Measurements from ENCODE around the gene HOXA3. TPM values are rescaled to one million over a fixed set of nuclear protein-coding genes. Genes with fewer than 3 reads are reported as not detected.

HOXA3 gene
- polyA plus RNA-seq, 2 of the 4 experiments (the other 2 are of a cell fraction), result 3.3 to 8.7 TPM

GRCh38 chr7:27093184-27093895 lies 59.0 kb downstream of the HOXA3 start:
- ATAC-seq, result no peak
- WGBS (ENCODE audit: missing lambda C conversion rate), result 79% methylated on average over 6 of the region's 6 CpGs

GRCh38 chr7:27092819-27093110 lies 59.6 kb downstream of the HOXA3 start:
- Histone ChIP-seq H3K4me3 (no peak overlapping the region), H3K4me1 (peaks cover 15% of the 10 kb centered on the region), H3K4me2 (no peak overlapping the region), H3K9me3 (no peaks in the 10 kb centered on the region), H3K27ac (no peak overlapping the region)
- no peak for FAIRE-seq
- ChIA-PET POLR2A (no interaction called here), CTCF (interaction anchor here (1.0 to 1.8 kb wide), 5 partner anchors 9 to 238 kb away, joined by 3 to 4 read pairs (median 4); partner anchors contain the start of gene HOXA5)
- 86% methylated on average over 1 of the region's 1 CpG for WGBS (ENCODE audit: missing lambda C conversion rate)
- TF ChIP-seq SMC3 (IDR thresholded peaks at IDR 0.05) (no peak), CEBPB (IDR thresholded peaks at IDR 0.05) (no peak), FOSB (CRISPR knock-in tag; IDR thresholded peaks at IDR 0.05) (no peak), JUN (IDR thresholded peaks at IDR 0.05) (no peak), CHD4 (IDR thresholded peaks at IDR 0.05; ENCODE audit: borderline replicate concordance) (no peak), EHF (CRISPR knock-in tag; IDR thresholded peaks at IDR 0.05) (no peak), TFCP2L1 (CRISPR knock-in tag; IDR thresholded peaks at IDR 0.05) (no peak)
- no peak for ATAC-seq
- no peak for DNase-seq (ENCODE audit: low read depth in 1 of 2, low spot score in 1 of 2)

More at GRCh38 chr7:27093184-27093895, 59.0 kb downstream of the HOXA3 start:
- CTCF ChIA-PET, result interaction anchor here (1.0 to 1.8 kb wide), 6 partner anchors 9 to 239 kb away, joined by 3 to 5 read pairs (median 4); no protein-coding TSS in a partner anchor
- Histone ChIP-seq H3K4me2 (no peak overlapping the region), H3K4me1 (peaks cover 21% of the 10 kb centered on the region), H3K9me3 (no peaks in the 10 kb centered on the region), H3K27ac (no peak overlapping the region), H3K4me3 (no peak overlapping the region)
- POLR2A ChIA-PET, result no interaction called here
- TF ChIP-seq MYC (IDR thresholded peaks at IDR 0.05; ENCODE audit: borderline replicate concordance, low read length), result no peak
- no peak for TF ChIP-seq ZC3H11A (IDR thresholded peaks at IDR 0.05)
- TF ChIP-seq CEBPB (IDR thresholded peaks at IDR 0.05), result no peak
- FAIRE-seq (no peak), DNase-seq (ENCODE audit: low read depth in 1 of 2, low spot score in 1 of 2) (no peak)

GRCh38 chr7:27091941-27092818 lies 60.2 kb downstream of the HOXA3 start:
- Histone ChIP-seq H3K4me2 (no peak overlapping the region), H3K4me1 (peaks cover 10% of the 10 kb centered on the region; the same call in 2 of the 3 replicates), H3K9me3 (no peaks in the 10 kb centered on the region), H3K4me3 (no peak overlapping the region), H3K27ac (no peak overlapping the region)
- TF ChIP-seq PHF8 (IDR thresholded peaks at IDR 0.05; ENCODE audit: borderline replicate concordance, low read depth) (no peak), GATA3 (IDR thresholded peaks at IDR 0.05; ENCODE audit: borderline replicate concordance) (no peak), RNF2 (IDR thresholded peaks at IDR 0.05; ENCODE audit: borderline replicate concordance, low read depth) (no peak), MYC (IDR thresholded peaks at IDR 0.05; ENCODE audit: borderline replicate concordance, low read length) (no peak), PBX3 (IDR thresholded peaks at IDR 0.05) (no peak), BCL3 (IDR thresholded peaks at IDR 0.05) (no peak), ZSCAN20 (CRISPR knock-in tag; IDR thresholded peaks at IDR 0.05) (no peak), EHMT2 (IDR thresholded peaks at IDR 0.05; ENCODE audit: low read depth) (no peak), ELK1 (IDR thresholded peaks at IDR 0.05; ENCODE audit: low read depth, low read length) (no peak), ZNF302 (CRISPR knock-in tag; IDR thresholded peaks at IDR 0.05) (no peak), CBX2 (IDR thresholded peaks at IDR 0.05; ENCODE audit: borderline replicate concordance, low read depth) (no peak), FOSL2 (IDR thresholded peaks at IDR 0.05) (no peak), FOSL2 (CRISPR knock-in tag; IDR thresholded peaks at IDR 0.05) (no peak), FOXS1 (CRISPR knock-in tag; IDR thresholded peaks at IDR 0.05) (no peak), FOSB (CRISPR knock-in tag; IDR thresholded peaks at IDR 0.05) (no peak), NFE2L2 (conservative IDR thresholded peaks at IDR 0.05; ENCODE audit: low read length) (no peak), ESRRA (IDR thresholded peaks at IDR 0.05; ENCODE audit: borderline replicate concordance, low read length) (no peak)
- ATAC-seq, result no peak
- CTCF ChIA-PET, result interaction anchor here (1.0 to 1.8 kb wide), 4 partner anchors 8 to 52 kb away, joined by 3 to 5 read pairs (median 4); partner anchors contain the start of gene HOXA5
- FAIRE-seq, result no peak
- 90% methylated on average over 9 of the region's 9 CpGs for WGBS (ENCODE audit: missing lambda C conversion rate)
- no peak for DNase-seq (ENCODE audit: low read depth in 1 of 2, low spot score in 1 of 2)
- POLR2A ChIA-PET, result no interaction called here
